NCI-H2171 treated with DMSO at 0.1 percent for 48 hours (cell line): Measurements from ENCODE around the gene SLC2A3.
A peak's percentile ranks its signal among the peaks of the same experiment; 100 is the strongest.
"Not testable (repeated sequence)": the region's sequence is repeated elsewhere in the genome, so short reads cannot be mapped to it uniquely, and the experiment has no call there.

ENCODE experiments used
- DNase-seq: peaks from one replicate; lab custom pipeline; 2025; lab: John Stamatoyannopoulos, UW

The SLC2A3 gene

DNA sequence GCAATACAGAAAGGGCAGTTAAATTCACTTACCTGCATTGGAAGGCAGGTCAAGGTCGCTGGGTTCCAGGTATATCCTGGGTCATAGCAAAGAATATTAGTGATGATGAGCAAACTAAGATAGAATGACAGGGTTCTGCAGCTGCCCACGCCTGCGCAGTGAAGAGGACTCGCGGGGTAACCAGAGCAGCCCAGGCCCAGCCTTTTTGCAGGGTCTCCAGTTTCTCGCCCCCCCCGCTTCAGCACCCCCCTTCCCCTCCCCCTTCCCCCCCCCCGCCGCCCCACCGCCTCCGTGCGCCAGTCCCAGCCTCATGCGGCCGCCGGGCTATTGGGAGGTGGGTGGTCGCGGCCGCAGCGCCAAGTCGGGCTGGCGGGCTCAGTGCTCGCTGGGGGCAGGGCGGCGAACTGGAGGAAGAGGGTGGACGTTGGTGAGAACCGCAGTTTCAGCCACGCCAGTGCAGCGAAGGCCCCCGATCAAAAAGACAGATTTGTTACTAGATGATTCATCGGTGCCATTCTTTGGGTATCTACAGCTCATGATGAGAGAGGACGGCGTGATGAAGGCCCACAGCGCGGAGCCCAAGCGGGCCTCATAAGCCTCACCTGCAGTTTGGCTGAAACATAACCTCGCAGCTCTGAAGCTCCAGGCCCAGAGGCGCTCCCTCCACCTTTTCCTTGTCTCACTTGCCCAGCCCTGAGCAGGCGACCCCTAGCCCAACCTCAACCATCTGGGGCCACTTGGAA lies 20.2 kb downstream of the SLC2A3 start:
- DNase-seq = peak; percentile 87

DNA sequence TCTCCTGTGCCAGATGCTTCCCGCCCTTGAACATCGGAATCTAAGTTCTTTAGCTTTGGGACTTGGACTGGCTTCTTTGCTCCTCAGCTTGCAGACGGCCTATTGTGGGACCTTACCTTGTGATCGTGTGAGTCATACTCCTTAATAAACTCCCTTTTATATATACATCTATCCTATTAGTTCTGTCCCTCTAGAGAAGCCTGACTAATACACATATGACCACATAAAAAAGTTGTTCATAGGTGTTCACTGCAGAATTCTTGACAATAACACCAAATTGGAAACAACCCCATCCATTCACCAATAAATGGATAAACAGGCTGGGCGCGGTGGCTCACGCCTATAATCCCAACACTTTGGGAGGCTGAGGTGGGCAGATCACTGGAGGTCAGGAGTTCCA lies 25.9 kb downstream of the SLC2A3 start:
- not testable (repeated sequence) for DNase-seq

DNA sequence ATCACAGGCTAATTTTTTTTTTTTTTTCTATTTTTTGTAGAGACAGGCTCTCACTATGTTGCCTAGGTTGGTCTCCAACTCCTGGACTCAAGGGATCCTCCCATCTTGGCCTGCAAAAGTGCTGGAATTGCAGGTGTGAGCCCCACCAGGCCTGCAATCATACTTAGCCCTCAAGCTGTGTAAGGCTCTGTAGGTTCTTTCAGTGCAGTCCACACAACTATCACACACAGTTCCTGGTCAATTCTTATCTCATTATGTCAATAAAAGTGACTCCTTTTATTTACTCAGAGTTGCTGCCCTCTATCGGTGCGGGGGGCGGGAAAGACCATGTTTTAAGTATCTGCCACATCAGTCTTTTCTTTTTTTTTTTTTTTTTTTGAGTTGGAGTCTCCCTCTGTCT lies 29.0 kb downstream of the SLC2A3 start:
- peak; percentile 56 for DNase-seq

- peak; percentile 74 for DNase-seq
These were observed 29.7 kb downstream of the SLC2A3 start for GRCh38 chr12:7906303-7906702.

GRCh38 chr12:7905600-7906125 lies 30.3 kb downstream of the SLC2A3 start:
- peak; percentile 90 for DNase-seq

DNA sequence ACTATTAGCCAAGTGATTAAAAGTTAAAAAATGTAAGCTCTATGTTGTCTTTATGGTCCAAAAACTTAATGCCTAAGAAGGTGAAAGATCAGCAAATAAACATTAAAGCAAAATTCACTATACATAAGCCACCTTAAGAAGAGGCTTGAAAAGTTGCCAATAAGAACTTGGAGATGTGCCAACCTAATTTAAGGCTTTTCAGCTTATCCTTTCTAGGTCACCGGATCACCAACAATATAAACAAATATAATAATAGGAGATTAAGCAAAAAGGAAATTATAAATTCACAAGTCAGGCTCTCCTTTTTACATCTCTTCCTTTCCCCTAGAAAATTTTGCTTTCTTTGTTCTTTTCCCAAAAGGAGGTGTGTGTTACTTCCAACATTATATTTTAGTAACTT lies 30.9 kb downstream of the SLC2A3 start:
- peak; percentile 91 for DNase-seq

- not testable (repeated sequence) for DNase-seq
These were observed 33.6 kb downstream of the SLC2A3 start for GRCh38 chr12:7902416-7902815.

- DNase-seq = no peak
These were observed 36.2 kb downstream of the SLC2A3 start for GRCh38 chr12:7899755-7900154.

- DNase-seq = not testable (repeated sequence)
These were observed 39.3 kb downstream of the SLC2A3 start for GRCh38 chr12:7896726-7897125.

GRCh38 chr12:7892186-7892980 lies 43.6 kb downstream of the SLC2A3 start:
- no peak for DNase-seq

GRCh38 chr12:7884689-7885088 lies 51.3 kb downstream of the SLC2A3 start:
- DNase-seq = no peak

DNA sequence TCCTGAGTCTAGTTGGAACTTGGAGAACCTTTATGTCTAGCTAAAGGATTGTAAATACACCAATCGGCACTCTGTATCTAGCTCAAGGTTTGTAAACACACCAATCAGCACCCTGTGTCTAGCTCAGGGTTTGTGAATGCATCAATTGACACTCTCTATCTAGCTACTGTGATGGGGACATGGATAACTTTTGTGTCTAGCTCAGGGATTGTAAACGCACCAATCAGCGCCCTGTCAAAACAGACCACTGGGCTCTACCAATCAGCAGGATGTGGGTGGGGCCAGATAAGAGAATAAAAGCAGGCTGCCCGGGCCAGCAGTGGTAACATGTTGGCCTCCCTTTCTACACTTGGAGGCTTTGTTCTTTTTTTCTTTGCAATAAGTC lies 54.3 kb downstream of the SLC2A3 start:
- not testable (repeated sequence) for DNase-seq

DNA sequence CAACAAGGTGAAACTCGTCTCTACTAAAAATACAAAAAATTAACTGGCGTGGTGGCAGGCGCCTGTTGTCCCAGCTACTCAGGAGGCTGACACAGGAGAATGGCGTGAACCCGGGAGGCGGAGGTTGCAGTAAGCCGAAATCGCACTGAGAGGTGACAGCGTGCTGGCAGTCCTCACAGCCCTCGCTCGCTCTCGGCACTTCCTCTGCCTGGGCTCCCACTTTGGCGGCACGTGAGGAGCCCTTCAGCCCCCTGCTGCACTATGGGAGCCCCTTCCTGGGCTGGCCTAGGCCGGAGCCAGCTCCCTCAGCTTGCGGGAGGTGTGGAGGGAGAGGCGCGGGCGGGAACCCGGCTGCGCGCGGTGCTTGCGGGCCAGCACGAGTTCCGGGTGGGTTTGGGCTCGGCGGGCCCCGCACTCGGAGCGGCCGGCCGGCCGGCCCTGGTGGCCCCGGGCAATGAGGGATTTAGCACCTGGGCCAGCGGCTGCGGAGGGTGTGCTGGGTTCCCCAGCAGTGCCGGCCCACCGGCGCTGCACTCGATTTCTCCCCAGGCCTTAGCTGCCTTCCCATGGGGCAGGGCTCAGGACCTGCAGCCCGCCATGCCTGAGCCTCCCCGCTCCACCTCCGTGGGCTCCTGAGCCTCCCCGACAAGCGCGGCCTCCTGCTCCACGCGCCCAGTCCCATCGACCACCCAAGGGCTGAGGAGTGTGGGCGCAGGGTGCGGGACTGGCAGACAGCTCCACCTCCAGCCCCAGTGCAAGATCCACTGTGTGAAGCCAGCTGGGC lies 54.8 kb downstream of the SLC2A3 start:
- DNase-seq = not testable (repeated sequence)

- DNase-seq = no peak
These were observed 56.7 kb downstream of the SLC2A3 start for GRCh38 chr12:7879246-7879645.

DNA sequence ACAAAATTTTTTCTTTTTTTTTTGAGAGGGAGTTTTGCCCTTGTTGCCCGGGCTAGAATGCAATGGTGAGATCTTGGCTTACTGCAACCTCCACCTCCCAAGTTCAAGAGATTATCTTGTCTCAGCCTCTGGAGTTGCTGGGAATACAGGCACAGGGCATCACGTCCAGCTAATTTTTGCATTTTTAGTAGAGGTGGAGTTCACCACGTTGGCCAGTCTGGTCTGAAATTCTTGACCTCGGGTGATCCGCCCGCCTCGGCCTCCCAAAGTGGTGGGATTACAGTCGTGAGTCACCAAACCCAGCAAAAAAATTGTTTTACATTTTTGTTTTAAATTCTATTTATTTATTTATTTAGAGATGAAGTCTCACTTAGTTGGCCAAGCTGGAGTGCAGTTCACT lies 58.6 kb downstream of the SLC2A3 start:
- no peak for DNase-seq

DNA sequence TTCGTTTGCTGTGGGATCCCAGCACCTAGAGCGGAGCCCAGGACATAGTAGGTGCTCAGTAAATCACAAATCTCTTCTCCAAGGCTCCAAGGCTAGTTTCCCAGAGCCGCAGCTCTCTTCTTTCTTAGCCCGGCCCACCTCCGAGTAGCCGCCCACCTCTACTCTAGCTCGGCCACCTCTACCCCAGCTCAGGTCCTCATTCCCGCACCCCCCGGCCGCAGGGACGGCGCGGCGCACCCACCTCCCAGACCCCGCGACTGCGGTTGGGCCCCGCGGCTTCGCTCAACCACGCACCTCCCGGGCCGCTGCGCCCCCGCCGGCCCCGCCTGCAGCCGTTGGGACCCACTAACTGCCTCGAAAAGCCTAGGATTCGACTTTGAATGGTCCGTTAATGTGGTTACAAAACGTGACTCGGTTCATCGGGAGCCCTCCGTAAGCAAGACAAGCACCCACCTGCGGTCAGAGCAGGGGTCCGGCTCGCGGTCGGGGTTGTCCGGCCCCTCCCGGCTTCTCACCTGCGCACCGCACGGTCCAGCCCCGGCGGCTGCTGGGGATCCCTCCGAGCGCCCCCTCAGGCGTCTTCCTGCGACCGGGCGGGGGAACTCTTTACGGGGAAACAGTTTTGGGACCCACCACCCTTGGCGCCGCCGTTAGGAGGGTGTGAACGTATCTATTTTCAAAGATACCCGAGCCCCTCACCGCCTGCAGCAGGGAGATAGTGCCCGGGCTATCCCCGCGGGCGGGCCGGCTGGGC lies 63.2 kb downstream of the SLC2A3 start, which contains the start of gene SLC2A14:
TSS of gene SLC2A14 (minus strand) at position 350 of the 754 bp plus-strand sequence. CDS start 3,035 bp downstream, outside the sequence.
- no peak for DNase-seq

DNA sequence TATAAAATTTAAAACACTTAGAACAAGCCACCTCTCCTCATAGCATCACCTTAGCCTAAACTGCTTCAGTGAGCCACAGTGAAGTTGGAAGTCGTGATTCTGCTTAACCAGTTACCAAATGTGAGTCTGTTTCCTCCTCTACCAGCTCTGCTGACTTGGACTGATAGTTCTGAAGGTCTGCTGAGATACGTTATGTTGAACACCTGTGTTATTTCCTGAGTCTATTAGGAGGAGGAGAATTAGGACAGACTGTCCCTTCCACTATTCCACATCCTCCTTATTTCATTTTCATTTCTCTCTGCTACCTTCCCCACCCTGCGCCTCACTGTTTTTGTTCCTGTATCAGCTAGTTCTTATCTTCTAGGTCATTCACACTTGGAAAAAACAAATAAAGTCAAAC lies 65.7 kb downstream of the SLC2A3 start:
- DNase-seq = no peak
